ENCODE measurements around the gene CENPS. TPM values are rescaled to one million over a fixed set of nuclear protein-coding genes. Genes with fewer than 3 reads are reported as not detected.

CENPS gene
- total and polyA plus RNA-seq, 4 donors: 4.4 to 9.8 (median 7.4) TPM

GRCh38 chr1:10388387-10388715 lies 41.9 kb upstream of the CENPS start:
- DNase-seq (ENCODE audit: low spot score): no peak
- Histone ChIP-seq H3K4me1 (ENCODE audit: control insufficient read depth in 4 of 4, insufficient read depth in 4 of 4, low read length in 3 of 4) (peaks cover 7 to 17% (median 11%) of the 10 kb centered on the region in 4 donors), H3K9ac (ENCODE audit: low read depth in 1 of 2, low read length in 2 of 2) (no peak overlapping the region), H3K27ac (ENCODE audit: low read depth in 1 of 2, low read length in 2 of 2) (peak overlapping the region; percentile 4 to 62), H3K27me3 (ENCODE audit: control insufficient read depth in 4 of 4, insufficient read depth in 4 of 4, low read length in 3 of 4) (no peaks in the 10 kb centered on the region), H3K9me3 (ENCODE audit: control insufficient read depth in 4 of 4, low read length in 3 of 4) (no peaks in the 10 kb centered on the region), H3K36me3 (ENCODE audit: control insufficient read depth in 4 of 4, insufficient read depth in 3 of 4, low read depth in 1 of 4, low read length in 3 of 4) (no peaks in the 10 kb centered on the region), H3K4me3 (ENCODE audit: low read depth in 1 of 3, low read length in 3 of 3) (no peak overlapping the region)
- TF ChIP-seq SP1 (IDR thresholded peaks at IDR 0.05): no peak
- TF ChIP-seq JUND (IDR thresholded peaks at IDR 0.05): peak in 1 of 2 donors; percentile 12
- TF ChIP-seq, protein P1, sequence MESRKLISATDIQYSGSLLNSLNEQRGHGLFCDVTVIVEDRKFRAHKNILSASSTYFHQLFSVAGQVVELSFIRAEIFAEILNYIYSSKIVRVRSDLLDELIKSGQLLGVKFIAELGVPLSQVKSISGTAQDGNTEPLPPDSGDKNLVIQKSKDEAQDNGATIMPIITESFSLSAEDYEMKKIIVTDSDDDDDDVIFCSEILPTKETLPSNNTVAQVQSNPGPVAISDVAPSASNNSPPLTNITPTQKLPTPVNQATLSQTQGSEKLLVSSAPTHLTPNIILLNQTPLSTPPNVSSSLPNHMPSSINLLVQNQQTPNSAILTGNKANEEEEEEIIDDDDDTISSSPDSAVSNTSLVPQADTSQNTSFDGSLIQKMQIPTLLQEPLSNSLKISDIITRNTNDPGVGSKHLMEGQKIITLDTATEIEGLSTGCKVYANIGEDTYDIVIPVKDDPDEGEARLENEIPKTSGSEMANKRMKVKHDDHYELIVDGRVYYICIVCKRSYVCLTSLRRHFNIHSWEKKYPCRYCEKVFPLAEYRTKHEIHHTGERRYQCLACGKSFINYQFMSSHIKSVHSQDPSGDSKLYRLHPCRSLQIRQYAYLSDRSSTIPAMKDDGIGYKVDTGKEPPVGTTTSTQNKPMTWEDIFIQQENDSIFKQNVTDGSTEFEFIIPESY (IDR thresholded peaks at IDR 0.05): no peak
- TF ChIP-seq GABPA (IDR thresholded peaks at IDR 0.05 in 1 of 2, conservative IDR thresholded peaks at IDR 0.05 in 1 of 2): no peak
- TF ChIP-seq ATF3 (IDR thresholded peaks at IDR 0.05): no peak
- TF ChIP-seq RXRA (IDR thresholded peaks at IDR 0.05): peak; percentile 38 to 61
- peak; percentile 24 for TF ChIP-seq YY1 (IDR thresholded peaks at IDR 0.05)
- peak; percentile 76 to 82 for TF ChIP-seq HNF4A (conservative IDR thresholded peaks at IDR 0.05)
- WGBS: 28% methylated on average over 3 of the region's 3 CpGs

- Histone ChIP-seq H3K36me3 (ENCODE audit: control insufficient read depth in 4 of 4, insufficient read depth in 3 of 4, low read depth in 1 of 4, low read length in 3 of 4) (no peaks in the 10 kb centered on the region), H3K4me1 (ENCODE audit: control insufficient read depth in 4 of 4, insufficient read depth in 4 of 4, low read length in 3 of 4) (peaks cover 7 to 17% (median 11%) of the 10 kb centered on the region in 4 donors), H3K4me3 (ENCODE audit: low read depth in 1 of 3, low read length in 3 of 3) (no peak overlapping the region), H3K27me3 (ENCODE audit: control insufficient read depth in 4 of 4, insufficient read depth in 4 of 4, low read length in 3 of 4) (no peaks in the 10 kb centered on the region), H3K9me3 (ENCODE audit: control insufficient read depth in 4 of 4, low read length in 3 of 4) (no peaks in the 10 kb centered on the region), H3K9ac (ENCODE audit: low read depth in 1 of 2, low read length in 2 of 2) (no peak overlapping the region), H3K27ac (ENCODE audit: low read depth in 1 of 2, low read length in 2 of 2) (no peak overlapping the region)
- TF ChIP-seq, protein P1 (IDR thresholded peaks at IDR 0.05): no peak
- TF ChIP-seq ATF3 (IDR thresholded peaks at IDR 0.05) (no peak), SP1 (IDR thresholded peaks at IDR 0.05) (no peak), FOXA1 (IDR thresholded peaks at IDR 0.05) (no peak), GABPA (IDR thresholded peaks at IDR 0.05 in 1 of 2, conservative IDR thresholded peaks at IDR 0.05 in 1 of 2) (no peak), YY1 (IDR thresholded peaks at IDR 0.05) (no peak), RAD21 (IDR thresholded peaks at IDR 0.05) (no peak), NR2F2 (IDR thresholded peaks at IDR 0.05) (no peak)
- TF ChIP-seq, protein P2, sequence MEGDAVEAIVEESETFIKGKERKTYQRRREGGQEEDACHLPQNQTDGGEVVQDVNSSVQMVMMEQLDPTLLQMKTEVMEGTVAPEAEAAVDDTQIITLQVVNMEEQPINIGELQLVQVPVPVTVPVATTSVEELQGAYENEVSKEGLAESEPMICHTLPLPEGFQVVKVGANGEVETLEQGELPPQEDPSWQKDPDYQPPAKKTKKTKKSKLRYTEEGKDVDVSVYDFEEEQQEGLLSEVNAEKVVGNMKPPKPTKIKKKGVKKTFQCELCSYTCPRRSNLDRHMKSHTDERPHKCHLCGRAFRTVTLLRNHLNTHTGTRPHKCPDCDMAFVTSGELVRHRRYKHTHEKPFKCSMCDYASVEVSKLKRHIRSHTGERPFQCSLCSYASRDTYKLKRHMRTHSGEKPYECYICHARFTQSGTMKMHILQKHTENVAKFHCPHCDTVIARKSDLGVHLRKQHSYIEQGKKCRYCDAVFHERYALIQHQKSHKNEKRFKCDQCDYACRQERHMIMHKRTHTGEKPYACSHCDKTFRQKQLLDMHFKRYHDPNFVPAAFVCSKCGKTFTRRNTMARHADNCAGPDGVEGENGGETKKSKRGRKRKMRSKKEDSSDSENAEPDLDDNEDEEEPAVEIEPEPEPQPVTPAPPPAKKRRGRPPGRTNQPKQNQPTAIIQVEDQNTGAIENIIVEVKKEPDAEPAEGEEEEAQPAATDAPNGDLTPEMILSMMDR (IDR thresholded peaks at IDR 0.05; ENCODE audit: low read depth, low read length, missing input control): no peak
- WGBS: 96% methylated on average over 6 of the region's 6 CpGs
- DNase-seq (ENCODE audit: low spot score): no peak
Measured at GRCh38 chr1:10389271-10389973, 40.8 kb upstream of the CENPS start.

All from liver (tissue), 9 donors.